Measurements from ENCODE around the gene PRRX2.

GRCh38 chr9:129674229-129674628 is 8.8 kb downstream of the PRRX2 start:
- TF ChIP-seq, protein P1, sequence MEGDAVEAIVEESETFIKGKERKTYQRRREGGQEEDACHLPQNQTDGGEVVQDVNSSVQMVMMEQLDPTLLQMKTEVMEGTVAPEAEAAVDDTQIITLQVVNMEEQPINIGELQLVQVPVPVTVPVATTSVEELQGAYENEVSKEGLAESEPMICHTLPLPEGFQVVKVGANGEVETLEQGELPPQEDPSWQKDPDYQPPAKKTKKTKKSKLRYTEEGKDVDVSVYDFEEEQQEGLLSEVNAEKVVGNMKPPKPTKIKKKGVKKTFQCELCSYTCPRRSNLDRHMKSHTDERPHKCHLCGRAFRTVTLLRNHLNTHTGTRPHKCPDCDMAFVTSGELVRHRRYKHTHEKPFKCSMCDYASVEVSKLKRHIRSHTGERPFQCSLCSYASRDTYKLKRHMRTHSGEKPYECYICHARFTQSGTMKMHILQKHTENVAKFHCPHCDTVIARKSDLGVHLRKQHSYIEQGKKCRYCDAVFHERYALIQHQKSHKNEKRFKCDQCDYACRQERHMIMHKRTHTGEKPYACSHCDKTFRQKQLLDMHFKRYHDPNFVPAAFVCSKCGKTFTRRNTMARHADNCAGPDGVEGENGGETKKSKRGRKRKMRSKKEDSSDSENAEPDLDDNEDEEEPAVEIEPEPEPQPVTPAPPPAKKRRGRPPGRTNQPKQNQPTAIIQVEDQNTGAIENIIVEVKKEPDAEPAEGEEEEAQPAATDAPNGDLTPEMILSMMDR (IDR thresholded peaks at IDR 0.05), result no peak
- TF ChIP-seq POLR2A (IDR thresholded peaks at IDR 0.05) (no peak), POLR2AphosphoS5 (IDR thresholded peaks at IDR 0.05) (no peak)
